ENCODE results near the gene SCD.

DNA sequence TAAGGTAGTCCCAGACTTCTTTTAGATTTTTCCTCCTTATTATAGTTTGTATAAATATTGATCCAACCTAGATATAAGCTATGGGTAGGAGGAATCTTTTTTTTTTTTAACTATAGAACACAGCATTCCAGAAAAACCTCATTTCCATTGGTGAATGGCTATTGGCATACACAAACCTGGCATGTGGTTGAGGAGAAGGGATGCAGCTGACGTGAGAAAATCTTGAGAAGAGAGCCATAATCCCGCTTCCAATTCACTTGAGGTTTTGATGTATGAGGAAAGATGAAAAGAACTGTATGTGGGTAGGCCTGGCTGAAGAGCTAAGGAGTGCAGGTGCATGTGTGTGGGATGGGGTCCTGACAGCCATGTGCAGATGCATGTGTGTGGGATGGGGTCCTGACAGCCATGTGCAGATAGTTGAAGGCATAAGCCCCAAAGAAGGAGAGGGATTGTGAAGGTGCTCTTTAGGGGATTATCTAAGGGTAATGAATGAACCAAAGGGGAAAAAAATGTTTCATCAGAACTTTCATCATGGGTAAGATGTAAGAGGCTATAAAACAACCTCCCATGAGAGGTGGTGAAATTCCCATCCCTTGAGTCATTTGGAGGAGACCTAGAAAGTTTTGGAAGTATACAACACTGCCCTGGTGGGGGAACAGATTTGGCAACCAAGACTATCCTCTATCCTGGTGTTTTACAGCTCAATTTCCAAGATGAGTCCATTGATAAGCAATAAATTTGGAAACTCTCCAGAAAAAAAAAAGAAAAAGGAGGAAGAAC is 13.2 kb upstream of the SCD start:
- TF ChIP-seq, protein P1, sequence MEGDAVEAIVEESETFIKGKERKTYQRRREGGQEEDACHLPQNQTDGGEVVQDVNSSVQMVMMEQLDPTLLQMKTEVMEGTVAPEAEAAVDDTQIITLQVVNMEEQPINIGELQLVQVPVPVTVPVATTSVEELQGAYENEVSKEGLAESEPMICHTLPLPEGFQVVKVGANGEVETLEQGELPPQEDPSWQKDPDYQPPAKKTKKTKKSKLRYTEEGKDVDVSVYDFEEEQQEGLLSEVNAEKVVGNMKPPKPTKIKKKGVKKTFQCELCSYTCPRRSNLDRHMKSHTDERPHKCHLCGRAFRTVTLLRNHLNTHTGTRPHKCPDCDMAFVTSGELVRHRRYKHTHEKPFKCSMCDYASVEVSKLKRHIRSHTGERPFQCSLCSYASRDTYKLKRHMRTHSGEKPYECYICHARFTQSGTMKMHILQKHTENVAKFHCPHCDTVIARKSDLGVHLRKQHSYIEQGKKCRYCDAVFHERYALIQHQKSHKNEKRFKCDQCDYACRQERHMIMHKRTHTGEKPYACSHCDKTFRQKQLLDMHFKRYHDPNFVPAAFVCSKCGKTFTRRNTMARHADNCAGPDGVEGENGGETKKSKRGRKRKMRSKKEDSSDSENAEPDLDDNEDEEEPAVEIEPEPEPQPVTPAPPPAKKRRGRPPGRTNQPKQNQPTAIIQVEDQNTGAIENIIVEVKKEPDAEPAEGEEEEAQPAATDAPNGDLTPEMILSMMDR (IDR thresholded peaks at IDR 0.05) = no peak
- TF ChIP-seq POLR2A (IDR thresholded peaks at IDR 0.05) = no peak

All from testis (tissue), 2 donors.